Measurements from ENCODE around the gene KCNK5. TPM values are rescaled to one million over a fixed set of nuclear protein-coding genes. Genes with fewer than 3 reads are reported as not detected.

Gene KCNK5
- polyA plus RNA-seq, 1 donor from 2014 or later: not detected

- Histone ChIP-seq H3K4me3 (ENCODE audit: low read length) (no peak overlapping the region), H3K9ac (ENCODE audit: low read length) (no peak overlapping the region), H2AFZ (ENCODE audit: low read depth, low read length) (no peak overlapping the region), H3K27me3 (ENCODE audit: insufficient read depth, low read depth, low read length) (no peaks in the 10 kb centered on the region), H3F3A (ENCODE audit: insufficient read depth, low read length, poor library complexity, severe bottlenecking) (no peaks in the 10 kb centered on the region), H3K36me3 (ENCODE audit: insufficient read depth, low read length) (no peaks in the 10 kb centered on the region), H3K9me2 (ENCODE audit: insufficient read depth, low read length) (no peaks in the 10 kb centered on the region), H3K27ac (ENCODE audit: low read length) (no peak overlapping the region), H3K79me2 (replicated peaks; ENCODE audit: insufficient read depth, low read length) (no peaks in the 10 kb centered on the region), H3K9me3 (ENCODE audit: low read length) (no peaks in the 10 kb centered on the region), H3K4me2 (ENCODE audit: low read length) (no peak overlapping the region), H4K20me1 (ENCODE audit: insufficient read depth) (no peaks in the 10 kb centered on the region)
- TF ChIP-seq RAD21 (conservative IDR thresholded peaks at IDR 0.05) (no peak), SMC3 (conservative IDR thresholded peaks at IDR 0.05; ENCODE audit: poor library complexity) (no peak), CTCF (IDR thresholded peaks at IDR 0.05; ENCODE audit: poor library complexity, severe bottlenecking) (no peak), MXI1 (conservative IDR thresholded peaks at IDR 0.05; ENCODE audit: poor library complexity, severe bottlenecking) (no peak), EP300 (conservative IDR thresholded peaks at IDR 0.05; ENCODE audit: poor library complexity, severe bottlenecking) (no peak), POLR2AphosphoS5 (IDR thresholded peaks at IDR 0.05) (no peak), TAF1 (IDR thresholded peaks at IDR 0.05; ENCODE audit: low read depth) (no peak), EZH2 (IDR thresholded peaks at IDR 0.05; ENCODE audit: borderline replicate concordance, insufficient read depth, low read length, poor library complexity, severe bottlenecking) (no peak)
- TF ChIP-seq, protein P1, sequence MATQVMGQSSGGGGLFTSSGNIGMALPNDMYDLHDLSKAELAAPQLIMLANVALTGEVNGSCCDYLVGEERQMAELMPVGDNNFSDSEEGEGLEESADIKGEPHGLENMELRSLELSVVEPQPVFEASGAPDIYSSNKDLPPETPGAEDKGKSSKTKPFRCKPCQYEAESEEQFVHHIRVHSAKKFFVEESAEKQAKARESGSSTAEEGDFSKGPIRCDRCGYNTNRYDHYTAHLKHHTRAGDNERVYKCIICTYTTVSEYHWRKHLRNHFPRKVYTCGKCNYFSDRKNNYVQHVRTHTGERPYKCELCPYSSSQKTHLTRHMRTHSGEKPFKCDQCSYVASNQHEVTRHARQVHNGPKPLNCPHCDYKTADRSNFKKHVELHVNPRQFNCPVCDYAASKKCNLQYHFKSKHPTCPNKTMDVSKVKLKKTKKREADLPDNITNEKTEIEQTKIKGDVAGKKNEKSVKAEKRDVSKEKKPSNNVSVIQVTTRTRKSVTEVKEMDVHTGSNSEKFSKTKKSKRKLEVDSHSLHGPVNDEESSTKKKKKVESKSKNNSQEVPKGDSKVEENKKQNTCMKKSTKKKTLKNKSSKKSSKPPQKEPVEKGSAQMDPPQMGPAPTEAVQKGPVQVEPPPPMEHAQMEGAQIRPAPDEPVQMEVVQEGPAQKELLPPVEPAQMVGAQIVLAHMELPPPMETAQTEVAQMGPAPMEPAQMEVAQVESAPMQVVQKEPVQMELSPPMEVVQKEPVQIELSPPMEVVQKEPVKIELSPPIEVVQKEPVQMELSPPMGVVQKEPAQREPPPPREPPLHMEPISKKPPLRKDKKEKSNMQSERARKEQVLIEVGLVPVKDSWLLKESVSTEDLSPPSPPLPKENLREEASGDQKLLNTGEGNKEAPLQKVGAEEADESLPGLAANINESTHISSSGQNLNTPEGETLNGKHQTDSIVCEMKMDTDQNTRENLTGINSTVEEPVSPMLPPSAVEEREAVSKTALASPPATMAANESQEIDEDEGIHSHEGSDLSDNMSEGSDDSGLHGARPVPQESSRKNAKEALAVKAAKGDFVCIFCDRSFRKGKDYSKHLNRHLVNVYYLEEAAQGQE (IDR thresholded peaks at IDR 0.05; ENCODE audit: borderline replicate concordance): no peak
These were observed 62.0 kb downstream of the KCNK5 start for GRCh38 chr6:39167321-39167720.

DNA sequence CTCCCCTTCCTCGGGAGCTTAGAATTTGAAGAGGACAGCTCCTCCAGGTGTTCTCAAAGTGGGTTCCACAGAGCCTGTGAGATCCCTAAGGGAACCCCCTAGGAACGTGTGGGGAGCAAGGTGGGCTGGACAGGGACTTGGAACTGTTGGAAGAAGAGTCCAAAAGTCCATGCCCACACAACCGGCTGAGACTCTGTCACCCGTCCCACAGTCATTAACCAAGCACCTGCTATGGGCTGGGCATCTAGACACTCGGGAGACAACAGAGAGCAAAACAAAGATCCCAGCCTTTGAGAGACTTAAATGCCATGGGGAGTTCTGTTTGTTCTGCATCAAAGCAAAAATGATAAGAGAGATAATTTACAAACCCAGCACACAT, 62.4 kb downstream of the KCNK5 start:
- no peaks in the 10 kb centered on the region for H3K79me2 ChIP-seq (replicated peaks; ENCODE audit: insufficient read depth, low read length)
- TF ChIP-seq EP300 (conservative IDR thresholded peaks at IDR 0.05; ENCODE audit: poor library complexity, severe bottlenecking): no peak
- no peak for TF ChIP-seq RAD21 (conservative IDR thresholded peaks at IDR 0.05)
- TF ChIP-seq SMC3 (conservative IDR thresholded peaks at IDR 0.05; ENCODE audit: poor library complexity): no peak
- TF ChIP-seq MXI1 (conservative IDR thresholded peaks at IDR 0.05; ENCODE audit: poor library complexity, severe bottlenecking): no peak
- no peak for TF ChIP-seq CTCF (IDR thresholded peaks at IDR 0.05; ENCODE audit: poor library complexity, severe bottlenecking)
- no peak for TF ChIP-seq EZH2 (IDR thresholded peaks at IDR 0.05; ENCODE audit: borderline replicate concordance, insufficient read depth, low read length, poor library complexity, severe bottlenecking)
- TF ChIP-seq, protein P1 (IDR thresholded peaks at IDR 0.05; ENCODE audit: borderline replicate concordance): no peak
- TF ChIP-seq POLR2AphosphoS5 (IDR thresholded peaks at IDR 0.05): no peak
- no peak for TF ChIP-seq TAF1 (IDR thresholded peaks at IDR 0.05; ENCODE audit: low read depth)
- H3K9me2 ChIP-seq (ENCODE audit: insufficient read depth, low read length): no peaks in the 10 kb centered on the region

More for the DNA sequence above, 62.4 kb downstream of the KCNK5 start:
- no peaks in the 10 kb centered on the region for H4K20me1 ChIP-seq (ENCODE audit: insufficient read depth)
- H3K27ac ChIP-seq (ENCODE audit: low read length): no peak overlapping the region
- no peak overlapping the region for H3K9ac ChIP-seq (ENCODE audit: low read length)
- H3K36me3 ChIP-seq (ENCODE audit: insufficient read depth, low read length): no peaks in the 10 kb centered on the region
- H2AFZ ChIP-seq (ENCODE audit: low read depth, low read length): no peak overlapping the region
- H3K4me3 ChIP-seq (ENCODE audit: low read length): no peak overlapping the region
- H3F3A ChIP-seq (ENCODE audit: insufficient read depth, low read length, poor library complexity, severe bottlenecking): no peaks in the 10 kb centered on the region
- no peaks in the 10 kb centered on the region for H3K9me3 ChIP-seq (ENCODE audit: low read length)
- no peaks in the 10 kb centered on the region for H3K27me3 ChIP-seq (ENCODE audit: insufficient read depth, low read depth, low read length)
- H3K4me2 ChIP-seq (ENCODE audit: low read length): no peak overlapping the region

All from neural cell (in vitro differentiated cells).